Spleen (tissue), 11 donors: ENCODE data around the gene TM9SF3. TPM values are rescaled to one million over a fixed set of nuclear protein-coding genes. Genes with fewer than 3 reads are reported as not detected.

Experiments
- DNase-seq: peaks from one replicate; pipeline ENCODE4 v3.0.0-alpha.2; 2020
- H3K27ac ChIP-seq, 8 donors: fragments of 200-600 bp; sonication (generic) in 7 of 8; 1 replicate in 4 of 8; 2 replicates in 4 of 8; pipeline versions ENCODE4 v1.5.0 to v1.8.0; 2016 to 2021; ENCODE audit warnings: inconsistent platforms in 4 of 8, mild to moderate bottlenecking in 4 of 8, moderate library complexity in 1 of 8
- H3K27me3 ChIP-seq, 7 donors: fragments of 200-600 bp; sonication (generic) in 6 of 7; replicated peaks in 1 of 7; 1 replicate in 4 of 7; 2 replicates in 3 of 7; pipeline versions ENCODE4 v1.5.0 to v1.8.0; 2016 to 2021; ENCODE audit warnings: inconsistent platforms in 3 of 7, mild to moderate bottlenecking in 1 of 7
- H3K36me3 ChIP-seq, 6 donors: fragments of 200-600 bp; sonication (generic) in 5 of 6; 1 replicate in 4 of 6; 2 replicates in 2 of 6; pipeline versions ENCODE4 v1.5.0 to v1.8.0; 2016 to 2021; ENCODE audit warnings: inconsistent platforms in 2 of 6
- H3K4me1 ChIP-seq, 6 donors: fragments of 200-600 bp; sonication (generic) in 5 of 6; 1 replicate in 3 of 6; 2 replicates in 3 of 6; pipeline versions ENCODE4 v1.5.0 to v1.8.0; 2016 to 2021; ENCODE audit warnings: inconsistent platforms in 3 of 6
- H3K4me3 ChIP-seq, 8 donors: fragments of 200-600 bp; sonication (generic) in 7 of 8; 1 replicate in 4 of 8; 2 replicates in 4 of 8; pipeline versions ENCODE4 v1.5.0 to v1.8.0; 2016 to 2021; ENCODE audit warnings: inconsistent platforms in 4 of 8, mild to moderate bottlenecking in 4 of 8, moderate library complexity in 2 of 8
- H3K9me3 ChIP-seq, 8 donors: fragments of 200-600 bp; sonication (generic) in 7 of 8; 1 replicate in 4 of 8; 2 replicates in 4 of 8; pipeline versions ENCODE4 v1.5.0 to v1.8.0; 2016 to 2021; ENCODE audit warnings: inconsistent platforms in 4 of 8
- CTCF ChIP-seq, 11 experiments: fragments of 200-600 bp in 7 of 11; fragments of 450-650 bp in 4 of 11; sonication (generic) in 4 of 11; IDR thresholded peaks in 8 of 11; conservative IDR thresholded peaks in 3 of 11; 1 replicate in 7 of 11; 2 replicates in 4 of 11; pipeline versions ENCODE4 v1.4.0 to v1.8.0; 2016 to 2021; ENCODE audit warnings: antibody characterized with exemption in 11 of 11, inconsistent platforms in 4 of 11, mild to moderate bottlenecking in 1 of 11
- POLR2A ChIP-seq, 3 donors: fragments of 450-650 bp; IDR thresholded peaks; one replicate each; pipeline ENCODE4 v1.5.1; 2017; ENCODE audit warnings: antibody characterized with exemption in 3 of 3, mild to moderate bottlenecking in 1 of 3
- POLR2AphosphoS5 ChIP-seq, 3 donors: sonication (generic); formaldehyde crosslinking; IDR thresholded peaks; one replicate each; pipeline ENCODE4 v1.5.1; 2017; ENCODE audit warnings: antibody characterized with exemption in 3 of 3
- whole genome bisulfite sequencing, 5 donors: extraction: QIAGEN DNeasy Blood & Tissue Kit in 3 of 5; methylation state at CpG; one replicate each; pipeline versions ENCODE4 v1.1.5 to v1.1.7; 2013 to 2018; 5-methylcytosine and 5-hydroxymethylcytosine counted together
- intact Hi-C: fragments of 100-400 bp; cut with DNase I; formaldehyde crosslinking; loops from one replicate; pipeline ENCODE4 v1.15.0; 2023; ENCODE audit warnings: low total_unique reads
- polyA plus RNA-seq, 3 donors: library from polyadenylated mRNA; stranded (reverse); fragments of 200-250 nt; gene quantifications; one replicate each; pipeline ENCODE4 v1.2.1, GENCODE V29; 2013
- total RNA-seq, 7 donors: library from RNA; depleted of rRNA in 3 of 7; stranded (reverse); fragments of >200 nt in 3 of 7; fragmentation: NEBNext Ultra II Directional in 4 of 7; extraction: Animal tissue kit (Norgen Biotek cat#: 25700) in 4 of 7; gene quantifications; one replicate each; pipeline versions ENCODE4 v1.1.0 to v1.2.1, GENCODE V29; 2016 to 2021
- donor health status: healthy with polysubstance abuse.
- donor health status: DM: no; HTN: no; CAD: no; lungs with moderate emphysema.
- donor health status: DM: no; HTN: no; CAD: no.
- donor health status: Bipolar disorder and iron deficiency.
- donor health status: healthy.
- donor health status: DM: no; HTN: no; CAD: no.
- donor health status: DM: yes; HTN: yes; CAD: no.

Gene TM9SF3
- total and polyA plus RNA-seq, 10 donors, result 13.2 to 107 (median 76.7) TPM

GRCh38 chr10:96505150-96506136 lies 81.4 kb downstream of the TM9SF3 start:
- TF ChIP-seq POLR2AphosphoS5 (IDR thresholded peaks at IDR 0.05) (no peak), POLR2A (IDR thresholded peaks at IDR 0.05) (no peak), CTCF (IDR thresholded peaks at IDR 0.05 in 8 of 11, conservative IDR thresholded peaks at IDR 0.05 in 3 of 11) (no peak)
- H3K4me3 ChIP-seq, result no peak overlapping the region
- H3K4me1 ChIP-seq, result no peaks in the 10 kb centered on the region
- H3K36me3 ChIP-seq, result no peaks in the 10 kb centered on the region
- WGBS, 5 donors, result 75 to 83% (median 78%) methylated on average over 12 of the region's 12 CpGs
- H3K27ac ChIP-seq, result no peak overlapping the region
- intact Hi-C loops, result no loop called here
- no peak for DNase-seq
- H3K9me3 ChIP-seq, result no peaks in the 10 kb centered on the region
- H3K27me3 ChIP-seq, result no peaks in the 10 kb centered on the region

DNA sequence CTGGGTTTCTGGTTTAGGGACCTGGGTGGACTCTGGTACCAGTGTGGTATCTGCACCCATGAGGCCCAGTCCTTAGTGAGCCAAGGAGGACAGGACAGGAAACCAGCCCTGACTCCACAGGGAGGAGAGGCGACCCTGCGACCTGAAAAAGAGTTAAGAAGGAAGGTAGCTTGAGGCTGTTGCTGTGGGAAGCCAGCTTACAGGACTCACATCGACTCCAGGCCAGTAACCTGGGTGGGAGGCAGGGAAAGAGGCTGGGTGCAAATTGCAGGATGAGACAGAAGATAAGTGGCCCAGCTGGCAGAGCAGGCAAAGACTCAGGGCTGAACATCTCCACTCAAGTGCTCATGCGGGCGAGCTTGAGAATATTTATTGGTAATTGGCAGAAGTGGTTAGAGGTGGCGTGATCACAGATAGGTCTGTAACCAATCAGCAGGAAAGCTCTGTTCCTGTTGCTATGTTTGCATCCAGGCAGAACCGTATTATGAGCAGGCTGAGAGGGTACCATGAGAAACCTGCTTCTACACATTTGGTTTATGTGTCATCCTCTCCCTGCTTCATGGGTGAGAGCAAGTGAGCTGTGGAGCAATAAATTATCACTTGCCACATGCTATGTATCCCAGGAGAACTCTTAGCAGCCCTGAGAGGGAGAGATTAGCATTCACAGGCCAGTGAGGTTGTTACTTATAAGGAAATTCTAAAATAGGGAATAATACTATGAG lies 84.1 kb downstream of the TM9SF3 start:
- intact Hi-C loops, result no loop called here
- Histone ChIP-seq H3K27ac (no peak overlapping the region), H3K4me1 (no peaks in the 10 kb centered on the region), H3K9me3 (no peaks in the 10 kb centered on the region), H3K4me3 (no peak overlapping the region), H3K36me3 (no peaks in the 10 kb centered on the region), H3K27me3 (no peaks in the 10 kb centered on the region)
- WGBS, 5 donors, result 85 to 91% (median 87%) methylated on average over 7 of the region's 7 CpGs
- no peak for DNase-seq
- no peak for TF ChIP-seq POLR2AphosphoS5 (IDR thresholded peaks at IDR 0.05)
- TF ChIP-seq CTCF (IDR thresholded peaks at IDR 0.05 in 8 of 11, conservative IDR thresholded peaks at IDR 0.05 in 3 of 11), result no peak
- no peak for TF ChIP-seq POLR2A (IDR thresholded peaks at IDR 0.05)

- intact Hi-C loops, result no loop called here
- Histone ChIP-seq H3K9me3 (no peaks in the 10 kb centered on the region), H3K27me3 (no peaks in the 10 kb centered on the region), H3K4me1 (no peaks in the 10 kb centered on the region), H3K4me3 (no peak overlapping the region), H3K27ac (no peak overlapping the region), H3K36me3 (no peaks in the 10 kb centered on the region)
- no peak for TF ChIP-seq CTCF (IDR thresholded peaks at IDR 0.05 in 8 of 11, conservative IDR thresholded peaks at IDR 0.05 in 3 of 11)
- WGBS, 5 donors, result 80 to 89% (median 83%) methylated on average over 4 of the region's 4 CpGs
- no peak for DNase-seq
Observed at GRCh38 chr10:96501985-96502384, 84.8 kb downstream of the TM9SF3 start.

DNA sequence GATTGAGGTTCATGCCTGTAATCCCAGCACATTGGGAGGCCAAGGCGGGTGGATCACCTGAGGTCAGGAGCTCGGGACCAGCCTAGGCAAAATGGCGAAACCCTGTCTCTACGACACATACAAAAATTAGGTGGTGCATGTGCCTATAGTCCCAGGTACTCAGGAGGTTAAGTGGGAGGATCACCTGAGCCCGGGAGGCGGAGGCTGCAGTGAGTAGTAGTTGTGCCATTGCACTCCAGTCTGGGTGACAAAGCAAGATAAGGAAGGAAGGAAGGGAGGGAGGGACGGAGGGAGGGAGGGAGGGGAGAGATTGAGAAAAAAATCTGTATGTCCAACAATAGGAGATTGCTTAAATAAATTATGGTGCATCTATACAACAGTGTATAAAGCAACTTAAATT lies 86.3 kb downstream of the TM9SF3 start:
- intact Hi-C loops, result no loop called here
- TF ChIP-seq CTCF (IDR thresholded peaks at IDR 0.05 in 8 of 11, conservative IDR thresholded peaks at IDR 0.05 in 3 of 11) (no peak), POLR2A (IDR thresholded peaks at IDR 0.05) (no peak), POLR2AphosphoS5 (IDR thresholded peaks at IDR 0.05) (no peak)
- H3K9me3 ChIP-seq, result no peaks in the 10 kb centered on the region
- 60 to 70% (median 66%) methylated on average over 7 of the region's 7 CpGs for WGBS, 5 donors
- H3K4me1 ChIP-seq, result no peaks in the 10 kb centered on the region
- no peak overlapping the region for H3K27ac ChIP-seq
- H3K27me3 ChIP-seq, result no peaks in the 10 kb centered on the region
- no peaks in the 10 kb centered on the region for H3K36me3 ChIP-seq
- no peak overlapping the region for H3K4me3 ChIP-seq
- DNase-seq, result no peak
